ENCODE results near the gene HTR4. TPM values are rescaled to one million over a fixed set of nuclear protein-coding genes. Genes with fewer than 3 reads are reported as not detected.

HTR4 gene
- total RNA-seq, 1 donor from 2014 or later: 0.99 TPM

- no peaks in the 10 kb centered on the region for H3K9me3 ChIP-seq (replicated peaks)
- TF ChIP-seq CTCF (IDR thresholded peaks at IDR 0.05; ENCODE audit: borderline replicate concordance): no peak
- no peaks in the 10 kb centered on the region for H3K36me3 ChIP-seq
- no peak overlapping the region for H3K4me3 ChIP-seq
- no peak overlapping the region for H3K27ac ChIP-seq (replicated peaks)
- no peaks in the 10 kb centered on the region for H3K27me3 ChIP-seq (ENCODE audit: low read depth)
- no peaks in the 10 kb centered on the region for H3K4me1 ChIP-seq
- DNase-seq: no peak
- intact Hi-C loops (cut with micrococcal nuclease): no loop called here
Observed at GRCh38 chr5:148556835-148557234, 97.5 kb downstream of the HTR4 start.

DNA sequence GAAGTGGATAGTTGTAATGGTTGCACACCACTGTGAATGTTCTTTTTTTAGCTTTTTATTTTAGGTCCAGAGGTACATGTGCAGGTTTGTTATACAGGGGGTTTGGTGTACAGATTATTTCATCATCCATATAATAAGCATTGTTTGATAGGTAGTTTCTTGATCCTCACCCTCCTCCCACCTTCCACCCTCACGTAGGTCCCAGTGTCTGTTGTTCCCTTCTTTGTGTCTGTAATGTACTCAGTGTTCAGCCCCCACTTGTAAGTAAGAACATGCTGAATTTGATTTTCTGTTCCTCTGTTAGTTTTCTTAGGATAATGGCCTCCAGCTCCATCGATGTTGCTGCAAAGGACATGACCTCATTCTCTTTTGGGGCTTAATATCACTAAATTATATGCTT, 99.7 kb downstream of the HTR4 start:
- DNase-seq: no peak
- no peaks in the 10 kb centered on the region for H3K27me3 ChIP-seq (ENCODE audit: low read depth)
- H3K4me3 ChIP-seq: no peak overlapping the region
- H3K4me1 ChIP-seq: no peaks in the 10 kb centered on the region
- intact Hi-C loops (cut with micrococcal nuclease): no loop called here
- H3K27ac ChIP-seq (replicated peaks): no peak overlapping the region
- no peak for TF ChIP-seq CTCF (IDR thresholded peaks at IDR 0.05; ENCODE audit: borderline replicate concordance)
- no peaks in the 10 kb centered on the region for H3K9me3 ChIP-seq (replicated peaks)
- H3K36me3 ChIP-seq: no peaks in the 10 kb centered on the region

DNA sequence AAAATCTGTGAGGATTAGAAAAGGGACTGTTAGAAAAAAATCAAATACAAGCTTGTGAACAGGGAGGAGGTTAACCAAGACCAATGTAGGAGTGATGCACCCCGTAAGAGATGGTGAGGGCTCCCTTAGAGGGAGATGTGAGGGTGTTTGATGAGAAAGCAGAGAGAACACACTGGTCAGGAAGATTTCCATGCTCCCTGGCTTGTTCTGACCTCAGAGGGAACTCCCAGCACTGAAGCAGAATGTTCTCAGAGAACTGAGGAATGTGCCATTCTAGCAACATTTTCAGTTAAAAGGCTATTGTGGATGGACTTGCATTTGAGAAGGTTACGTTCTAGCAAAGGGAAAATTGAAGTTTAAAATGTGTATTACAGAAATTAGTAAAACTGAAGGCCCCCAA, 110.6 kb downstream of the HTR4 start:
- no peak for TF ChIP-seq CTCF (IDR thresholded peaks at IDR 0.05; ENCODE audit: borderline replicate concordance)
- Histone ChIP-seq H3K27ac (replicated peaks) (no peak overlapping the region), H3K4me3 (no peak overlapping the region), H3K9me3 (replicated peaks) (peaks cover 13% of the 10 kb centered on the region), H3K27me3 (ENCODE audit: low read depth) (no peaks in the 10 kb centered on the region), H3K4me1 (peaks cover 11% of the 10 kb centered on the region), H3K36me3 (no peaks in the 10 kb centered on the region)
- no peak for DNase-seq
- intact Hi-C loops (cut with micrococcal nuclease): no loop called here

GRCh38 chr5:148542812-148543211, 111.5 kb downstream of the HTR4 start:
- intact Hi-C loops (cut with micrococcal nuclease): no loop called here

GRCh38 chr5:148541054-148541835, 113.1 kb downstream of the HTR4 start:
- peaks cover 15% of the 10 kb centered on the region for H3K9me3 ChIP-seq (replicated peaks)
- no peak overlapping the region for H3K4me3 ChIP-seq
- no peak for DNase-seq
- no peaks in the 10 kb centered on the region for H3K27me3 ChIP-seq (ENCODE audit: low read depth)
- no peaks in the 10 kb centered on the region for H3K36me3 ChIP-seq
- TF ChIP-seq CTCF (IDR thresholded peaks at IDR 0.05; ENCODE audit: borderline replicate concordance): no peak
- peak overlapping the region; percentile 20 for H3K27ac ChIP-seq (replicated peaks)
- peaks cover 11% of the 10 kb centered on the region for H3K4me1 ChIP-seq
- intact Hi-C loops (cut with micrococcal nuclease): no loop called here

More at GRCh38 chr5:148542812-148543211, 111.5 kb downstream of the HTR4 start:
- Histone ChIP-seq H3K9me3 (replicated peaks) (peaks cover 15% of the 10 kb centered on the region), H3K36me3 (no peaks in the 10 kb centered on the region), H3K27me3 (ENCODE audit: low read depth) (no peaks in the 10 kb centered on the region), H3K4me3 (no peak overlapping the region), H3K27ac (replicated peaks) (no peak overlapping the region), H3K4me1 (peaks cover 11% of the 10 kb centered on the region)
- no peak for TF ChIP-seq CTCF (IDR thresholded peaks at IDR 0.05; ENCODE audit: borderline replicate concordance)
- DNase-seq: no peak

Data from left ventricle myocardium inferior (tissue), 1 donor.